Liver (tissue), 9 donors: ENCODE data around the gene PRMT2. TPM values are rescaled to one million over a fixed set of nuclear protein-coding genes. Genes with fewer than 3 reads are reported as not detected.

Experiments
- DNase-seq: peaks from one replicate; pipeline ENCODE4 v3.0.0-alpha.2; 2017; ENCODE audit warnings: low spot score
- H3K27ac ChIP-seq, 2 donors: one replicate each; pipeline ENCODE4 v1.7.0; 2013; ENCODE audit warnings: inconsistent platforms in 2 of 2, low read length in 2 of 2, control low read depth in 1 of 2, low read depth in 1 of 2, mild to moderate bottlenecking in 1 of 2
- H3K27me3 ChIP-seq, 4 donors: one replicate each; pipeline versions ENCODE4 v1.6.1 to v1.7.0; 2013; ENCODE audit warnings: low read length in 3 of 4, inconsistent platforms in 1 of 4, mild to moderate bottlenecking in 1 of 4, moderate library complexity in 1 of 4; ENCODE audit not compliant: control insufficient read depth in 4 of 4, insufficient read depth in 4 of 4
- H3K36me3 ChIP-seq, 4 donors: one replicate each; pipeline versions ENCODE4 v1.6.1 to v1.7.0; 2013; ENCODE audit warnings: low read length in 3 of 4, mild to moderate bottlenecking in 3 of 4, low read depth in 1 of 4, moderate library complexity in 1 of 4; ENCODE audit not compliant: control insufficient read depth in 4 of 4, insufficient read depth in 3 of 4
- H3K4me1 ChIP-seq, 4 donors: one replicate each; pipeline versions ENCODE4 v1.6.1 to v1.7.0; 2013; ENCODE audit warnings: low read length in 3 of 4, mild to moderate bottlenecking in 3 of 4, moderate library complexity in 1 of 4; ENCODE audit not compliant: control insufficient read depth in 4 of 4, insufficient read depth in 4 of 4
- H3K4me3 ChIP-seq, 3 donors: one replicate each; pipeline versions ENCODE4 v1.6.1 to v1.7.0; 2013; ENCODE audit warnings: low read length in 3 of 3, control low read depth in 1 of 3, low read depth in 1 of 3, mild to moderate bottlenecking in 1 of 3
- H3K9ac ChIP-seq, 2 donors: one replicate each; pipeline ENCODE4 v1.7.0; 2013; ENCODE audit warnings: low read length in 2 of 2, mild to moderate bottlenecking in 2 of 2, moderate library complexity in 2 of 2, control low read depth in 1 of 2, low read depth in 1 of 2
- H3K9me3 ChIP-seq, 4 donors: one replicate each; pipeline versions ENCODE4 v1.6.1 to v1.7.0; 2013; ENCODE audit warnings: low read length in 3 of 4; ENCODE audit not compliant: control insufficient read depth in 4 of 4
- EGR1 ChIP-seq, 2 donors: IDR thresholded peaks; 2 replicates each; pipeline ENCODE4 v1.6.1; 2016 to 2018; ENCODE audit warnings: antibody characterized with exemption in 2 of 2, low read depth in 2 of 2
- FOXA1 ChIP-seq: IDR thresholded peaks from 2 replicates; pipeline ENCODE4 v1.6.1; 2016; ENCODE audit warnings: antibody characterized with exemption
- FOXA2 ChIP-seq: IDR thresholded peaks from 2 replicates; pipeline ENCODE4 v1.6.1; 2016; ENCODE audit warnings: antibody characterized with exemption
- GABPA ChIP-seq, 2 donors: IDR thresholded peaks in 1 of 2; conservative IDR thresholded peaks in 1 of 2; 2 replicates each; pipeline ENCODE4 v1.6.1; 2016; ENCODE audit warnings: antibody characterized with exemption in 2 of 2, mild to moderate bottlenecking in 1 of 2, moderate library complexity in 1 of 2
- HNF4A ChIP-seq, 2 donors: conservative IDR thresholded peaks; 2 replicates each; pipeline ENCODE4 v1.6.1; 2016; ENCODE audit warnings: antibody characterized with exemption in 2 of 2, mild to moderate bottlenecking in 2 of 2
- HNF4G ChIP-seq: IDR thresholded peaks from 2 replicates; pipeline ENCODE4 v1.6.1; 2016; ENCODE audit warnings: antibody characterized with exemption
- JUND ChIP-seq, 2 donors: IDR thresholded peaks; 2 replicates each; pipeline ENCODE4 v1.6.1; 2016; ENCODE audit warnings: antibody characterized with exemption in 2 of 2
- NR2F2 ChIP-seq: IDR thresholded peaks from 2 replicates; pipeline ENCODE4 v1.6.1; 2016; ENCODE audit warnings: antibody characterized with exemption
- RXRA ChIP-seq, 2 donors: IDR thresholded peaks; 2 replicates each; pipeline ENCODE4 v1.6.1; 2017 to 2018; ENCODE audit warnings: antibody characterized with exemption in 2 of 2, mild to moderate bottlenecking in 1 of 2
- SP1 ChIP-seq: IDR thresholded peaks from 2 replicates; pipeline ENCODE4 v1.6.1; 2018; ENCODE audit warnings: antibody characterized with exemption, mild to moderate bottlenecking
- TAF1 ChIP-seq: conservative IDR thresholded peaks from 2 replicates; pipeline ENCODE4 v1.6.1; 2016; ENCODE audit warnings: antibody characterized with exemption, mild to moderate bottlenecking
- YY1 ChIP-seq: IDR thresholded peaks from 2 replicates; pipeline ENCODE4 v1.6.1; 2016; ENCODE audit warnings: antibody characterized with exemption, mild to moderate bottlenecking
- WGBS: extraction: QIAGEN DNeasy Blood & Tissue Kit; methylation state at CpG from one replicate; pipeline ENCODE4 v1.1.7; 2013; 5-methylcytosine and 5-hydroxymethylcytosine counted together
- polyA plus RNA-seq, 2 donors: library from polyadenylated mRNA; stranded (reverse) in 1 of 2; unstranded in 1 of 2; fragments of 200-250 nt in 1 of 2; fragments of >200 nt in 1 of 2; fragmentation: Nextera tagmentation in 1 of 2; extraction: Ambion mirVana in 1 of 2; gene quantifications; one replicate each; pipeline versions ENCODE4 v1.2.1 to v1.2.3, GENCODE V29; 2013 to 2015
- total RNA-seq, 2 donors: library from RNA; depleted of rRNA; stranded (reverse); fragments of >200 nt; gene quantifications; one replicate each; pipeline ENCODE4 v1.2.3, GENCODE V29; 2014
- TF ChIP-seq, protein P1 (sequence below): IDR thresholded peaks from 2 replicates; pipeline ENCODE4 v1.6.1; 2016; ENCODE audit warnings: antibody characterized with exemption
- TF ChIP-seq, protein P2 (sequence below): IDR thresholded peaks from 2 replicates; pipeline ENCODE4 v1.6.1; 2016; ENCODE audit warnings: antibody characterized with exemption
- TF ChIP-seq, protein P3 (sequence below): fragments of 150-350 bp; IDR thresholded peaks from 2 replicates; pipeline ENCODE4 v1.5.1; 2017; ENCODE audit warnings: improper control_type of control experiment, low read depth, low read length; ENCODE audit not compliant: missing input control
- TF ChIP-seq, protein P4 (sequence below): IDR thresholded peaks from 2 replicates; pipeline ENCODE4 v1.6.1; 2016; ENCODE audit warnings: antibody characterized with exemption, mild to moderate bottlenecking
- TF ChIP-seq, protein P5 (sequence below): IDR thresholded peaks from 2 replicates; pipeline ENCODE4 v1.6.1; 2016; ENCODE audit warnings: antibody characterized with exemption
- donor health status: healthy.
- donor health status: healthy.
- donor health status: healthy.
- donor health status: healthy.
- donor health status: healthy.

PRMT2 gene
- total and polyA plus RNA-seq, 4 donors: 17.9 to 29.2 (median 23.2) TPM

DNA sequence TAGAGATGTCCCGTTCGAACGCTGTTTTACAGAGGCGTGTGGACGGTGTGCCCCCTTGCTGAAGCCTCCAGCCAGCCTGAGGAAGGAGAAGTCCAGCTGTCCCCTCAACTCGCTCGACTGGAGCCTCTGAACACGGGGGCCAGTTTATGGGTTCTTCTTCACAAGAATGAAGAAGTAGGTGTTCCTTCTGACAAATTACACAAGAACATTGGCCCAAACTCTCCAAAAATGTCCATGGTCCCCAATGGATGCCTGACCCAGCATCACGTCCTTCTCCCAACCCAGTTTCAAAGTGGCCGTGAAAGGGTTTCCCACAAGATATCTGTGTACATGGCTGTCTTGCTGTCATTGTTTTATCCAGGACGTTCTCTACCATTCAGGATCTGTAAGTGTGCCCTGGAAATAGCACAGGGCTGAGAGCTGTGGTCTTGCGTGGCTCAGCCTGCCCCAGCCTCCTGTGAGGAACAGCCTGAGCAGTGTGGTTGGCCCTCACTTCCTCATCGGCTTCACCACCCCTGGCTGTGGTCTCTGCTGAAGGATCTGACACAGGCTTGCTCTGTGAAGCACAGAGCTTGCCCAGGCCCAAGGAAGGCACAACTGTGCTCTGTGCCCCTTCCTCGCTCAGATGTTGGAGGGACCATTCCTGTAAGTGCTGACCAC, 29.6 kb upstream of the PRMT2 start (continued):
- TF ChIP-seq NR2F2: no peak
- TF ChIP-seq, protein P1, sequence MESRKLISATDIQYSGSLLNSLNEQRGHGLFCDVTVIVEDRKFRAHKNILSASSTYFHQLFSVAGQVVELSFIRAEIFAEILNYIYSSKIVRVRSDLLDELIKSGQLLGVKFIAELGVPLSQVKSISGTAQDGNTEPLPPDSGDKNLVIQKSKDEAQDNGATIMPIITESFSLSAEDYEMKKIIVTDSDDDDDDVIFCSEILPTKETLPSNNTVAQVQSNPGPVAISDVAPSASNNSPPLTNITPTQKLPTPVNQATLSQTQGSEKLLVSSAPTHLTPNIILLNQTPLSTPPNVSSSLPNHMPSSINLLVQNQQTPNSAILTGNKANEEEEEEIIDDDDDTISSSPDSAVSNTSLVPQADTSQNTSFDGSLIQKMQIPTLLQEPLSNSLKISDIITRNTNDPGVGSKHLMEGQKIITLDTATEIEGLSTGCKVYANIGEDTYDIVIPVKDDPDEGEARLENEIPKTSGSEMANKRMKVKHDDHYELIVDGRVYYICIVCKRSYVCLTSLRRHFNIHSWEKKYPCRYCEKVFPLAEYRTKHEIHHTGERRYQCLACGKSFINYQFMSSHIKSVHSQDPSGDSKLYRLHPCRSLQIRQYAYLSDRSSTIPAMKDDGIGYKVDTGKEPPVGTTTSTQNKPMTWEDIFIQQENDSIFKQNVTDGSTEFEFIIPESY: no peak

DNA sequence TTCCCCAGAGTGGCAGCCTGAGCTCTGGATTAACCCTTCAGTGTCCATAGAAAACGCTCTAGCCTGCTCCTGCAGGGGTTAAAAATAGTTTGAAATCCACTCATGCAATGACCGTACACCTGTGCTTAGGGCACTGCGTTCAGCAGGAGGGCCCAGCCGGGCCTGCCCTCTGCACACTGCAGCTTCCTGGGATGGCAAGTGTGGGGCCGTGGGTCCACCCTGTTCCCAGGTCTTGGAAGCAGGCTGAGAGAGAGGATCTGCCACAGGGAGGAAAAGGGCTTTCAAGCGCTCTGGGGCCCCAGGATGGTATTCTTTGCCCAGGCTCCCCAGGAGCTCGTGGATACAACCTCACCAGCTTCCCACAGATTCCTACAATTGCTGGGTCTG, 29.1 kb upstream of the PRMT2 start:
- H3K36me3 ChIP-seq: no peaks in the 10 kb centered on the region
- H3K9ac ChIP-seq: no peak overlapping the region
- WGBS: 74% methylated on average over 7 of the region's 7 CpGs
- peaks cover 0 to 7% (median 5%) of the 10 kb centered on the region in 4 donors for H3K9me3 ChIP-seq
- H3K4me3 ChIP-seq: no peak overlapping the region
- no peak overlapping the region for H3K27ac ChIP-seq
- no peaks in the 10 kb centered on the region for H3K4me1 ChIP-seq
- peak; percentile 25 for DNase-seq
- no peak for TF ChIP-seq FOXA2
- TF ChIP-seq, protein P1: no peak
- TF ChIP-seq NR2F2: no peak
- TF ChIP-seq, protein P2, sequence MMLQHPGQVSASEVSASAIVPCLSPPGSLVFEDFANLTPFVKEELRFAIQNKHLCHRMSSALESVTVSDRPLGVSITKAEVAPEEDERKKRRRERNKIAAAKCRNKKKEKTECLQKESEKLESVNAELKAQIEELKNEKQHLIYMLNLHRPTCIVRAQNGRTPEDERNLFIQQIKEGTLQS: no peak
- no peak for TF ChIP-seq HNF4G
- H3K27me3 ChIP-seq: no peaks in the 10 kb centered on the region

DNA sequence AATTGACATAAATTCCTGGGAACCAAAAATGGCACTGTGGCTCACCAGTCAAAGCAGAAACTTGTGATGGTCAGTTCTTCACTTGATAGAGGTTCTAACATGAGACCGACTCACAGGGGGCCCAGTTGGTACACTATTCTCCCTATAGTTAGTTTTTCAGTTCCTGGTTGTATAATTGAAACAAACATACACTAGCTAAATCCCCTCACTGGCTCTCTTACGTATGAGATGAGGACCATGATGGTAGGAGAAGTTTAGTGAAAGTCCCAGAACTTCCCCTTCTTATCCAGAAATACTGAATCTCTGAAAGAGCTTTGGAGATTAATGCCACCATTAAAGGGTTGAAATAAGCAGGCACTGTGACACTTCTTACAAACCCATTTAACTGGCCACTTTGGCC, 27.8 kb upstream of the PRMT2 start:
- Histone ChIP-seq H3K9ac (no peak overlapping the region), H3K4me3 (no peak overlapping the region), H3K9me3 (peaks cover 0 to 7% (median 5%) of the 10 kb centered on the region in 4 donors), H3K27ac (no peak overlapping the region), H3K27me3 (no peaks in the 10 kb centered on the region), H3K4me1 (no peaks in the 10 kb centered on the region), H3K36me3 (no peaks in the 10 kb centered on the region)
- no peak for DNase-seq
- WGBS: 82% methylated on average over 2 of the region's 2 CpGs
- TF ChIP-seq, protein P3, sequence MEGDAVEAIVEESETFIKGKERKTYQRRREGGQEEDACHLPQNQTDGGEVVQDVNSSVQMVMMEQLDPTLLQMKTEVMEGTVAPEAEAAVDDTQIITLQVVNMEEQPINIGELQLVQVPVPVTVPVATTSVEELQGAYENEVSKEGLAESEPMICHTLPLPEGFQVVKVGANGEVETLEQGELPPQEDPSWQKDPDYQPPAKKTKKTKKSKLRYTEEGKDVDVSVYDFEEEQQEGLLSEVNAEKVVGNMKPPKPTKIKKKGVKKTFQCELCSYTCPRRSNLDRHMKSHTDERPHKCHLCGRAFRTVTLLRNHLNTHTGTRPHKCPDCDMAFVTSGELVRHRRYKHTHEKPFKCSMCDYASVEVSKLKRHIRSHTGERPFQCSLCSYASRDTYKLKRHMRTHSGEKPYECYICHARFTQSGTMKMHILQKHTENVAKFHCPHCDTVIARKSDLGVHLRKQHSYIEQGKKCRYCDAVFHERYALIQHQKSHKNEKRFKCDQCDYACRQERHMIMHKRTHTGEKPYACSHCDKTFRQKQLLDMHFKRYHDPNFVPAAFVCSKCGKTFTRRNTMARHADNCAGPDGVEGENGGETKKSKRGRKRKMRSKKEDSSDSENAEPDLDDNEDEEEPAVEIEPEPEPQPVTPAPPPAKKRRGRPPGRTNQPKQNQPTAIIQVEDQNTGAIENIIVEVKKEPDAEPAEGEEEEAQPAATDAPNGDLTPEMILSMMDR: no peak
- TF ChIP-seq JUND (IDR thresholded peaks at IDR 0.05) (no peak), EGR1 (IDR thresholded peaks at IDR 0.05; ENCODE audit: low read depth in 2 of 2) (no peak), HNF4A (conservative IDR thresholded peaks at IDR 0.05) (no peak), NR2F2 (no peak), HNF4G (no peak), TAF1 (no peak), YY1 (no peak), RXRA (IDR thresholded peaks at IDR 0.05) (no peak), GABPA (IDR thresholded peaks at IDR 0.05 in 1 of 2, conservative IDR thresholded peaks at IDR 0.05 in 1 of 2) (no peak), FOXA2 (no peak), FOXA1 (no peak), SP1 (no peak)
- TF ChIP-seq, protein P4, sequence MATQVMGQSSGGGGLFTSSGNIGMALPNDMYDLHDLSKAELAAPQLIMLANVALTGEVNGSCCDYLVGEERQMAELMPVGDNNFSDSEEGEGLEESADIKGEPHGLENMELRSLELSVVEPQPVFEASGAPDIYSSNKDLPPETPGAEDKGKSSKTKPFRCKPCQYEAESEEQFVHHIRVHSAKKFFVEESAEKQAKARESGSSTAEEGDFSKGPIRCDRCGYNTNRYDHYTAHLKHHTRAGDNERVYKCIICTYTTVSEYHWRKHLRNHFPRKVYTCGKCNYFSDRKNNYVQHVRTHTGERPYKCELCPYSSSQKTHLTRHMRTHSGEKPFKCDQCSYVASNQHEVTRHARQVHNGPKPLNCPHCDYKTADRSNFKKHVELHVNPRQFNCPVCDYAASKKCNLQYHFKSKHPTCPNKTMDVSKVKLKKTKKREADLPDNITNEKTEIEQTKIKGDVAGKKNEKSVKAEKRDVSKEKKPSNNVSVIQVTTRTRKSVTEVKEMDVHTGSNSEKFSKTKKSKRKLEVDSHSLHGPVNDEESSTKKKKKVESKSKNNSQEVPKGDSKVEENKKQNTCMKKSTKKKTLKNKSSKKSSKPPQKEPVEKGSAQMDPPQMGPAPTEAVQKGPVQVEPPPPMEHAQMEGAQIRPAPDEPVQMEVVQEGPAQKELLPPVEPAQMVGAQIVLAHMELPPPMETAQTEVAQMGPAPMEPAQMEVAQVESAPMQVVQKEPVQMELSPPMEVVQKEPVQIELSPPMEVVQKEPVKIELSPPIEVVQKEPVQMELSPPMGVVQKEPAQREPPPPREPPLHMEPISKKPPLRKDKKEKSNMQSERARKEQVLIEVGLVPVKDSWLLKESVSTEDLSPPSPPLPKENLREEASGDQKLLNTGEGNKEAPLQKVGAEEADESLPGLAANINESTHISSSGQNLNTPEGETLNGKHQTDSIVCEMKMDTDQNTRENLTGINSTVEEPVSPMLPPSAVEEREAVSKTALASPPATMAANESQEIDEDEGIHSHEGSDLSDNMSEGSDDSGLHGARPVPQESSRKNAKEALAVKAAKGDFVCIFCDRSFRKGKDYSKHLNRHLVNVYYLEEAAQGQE: no peak
- TF ChIP-seq, protein P1: no peak
- TF ChIP-seq, protein P5, sequence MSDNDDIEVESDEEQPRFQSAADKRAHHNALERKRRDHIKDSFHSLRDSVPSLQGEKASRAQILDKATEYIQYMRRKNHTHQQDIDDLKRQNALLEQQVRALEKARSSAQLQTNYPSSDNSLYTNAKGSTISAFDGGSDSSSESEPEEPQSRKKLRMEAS: no peak
- TF ChIP-seq, protein P2: no peak
